ENCODE measurements around the gene RALGAPA2.

Gene RALGAPA2

DNA sequence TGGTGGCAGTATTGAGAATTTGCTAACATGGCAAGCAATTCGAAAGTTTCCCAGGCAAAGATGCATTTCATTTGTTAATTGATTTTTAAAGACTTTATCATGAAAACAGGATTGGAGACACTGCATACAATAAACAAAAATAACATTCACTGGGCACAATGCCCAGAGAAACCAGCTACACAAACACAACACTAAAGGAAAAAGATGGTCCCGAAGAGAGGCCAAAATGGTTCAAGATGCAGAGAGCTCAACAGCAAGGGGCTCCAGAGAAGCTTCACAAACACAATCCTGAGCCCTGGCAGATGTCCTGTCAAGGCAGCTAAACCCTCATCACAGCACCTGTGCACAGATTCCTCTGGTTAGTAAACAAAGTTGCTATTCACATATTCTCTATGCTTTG lies 265.2 kb downstream of the RALGAPA2 start:
- DNase-seq (ENCODE audit: low read depth, low spot score) = no peak
- H3K36me3 ChIP-seq (ENCODE audit: insufficient read depth, insufficient read length, low read length) = no peaks in the 10 kb centered on the region
- H3K9me3 ChIP-seq (ENCODE audit: insufficient read depth, low read length) = no peaks in the 10 kb centered on the region
- H3K4me1 ChIP-seq (ENCODE audit: insufficient read depth, insufficient read length) = peaks cover 9% of the 10 kb centered on the region
- no peaks in the 10 kb centered on the region for H3K27me3 ChIP-seq (ENCODE audit: insufficient read depth, insufficient read length)
- no peak overlapping the region for H3K9ac ChIP-seq (ENCODE audit: insufficient read length, low read depth)
- H3K4me3 ChIP-seq (ENCODE audit: insufficient read length, low read depth) = no peak overlapping the region
- TF ChIP-seq YY1 (IDR thresholded peaks at IDR 0.05; ENCODE audit: insufficient read depth, insufficient read length) (no peak), SUZ12 (IDR thresholded peaks at IDR 0.05; ENCODE audit: extremely low read depth, insufficient read depth, insufficient read length) (no peak)

- H3K9ac ChIP-seq (ENCODE audit: insufficient read length, low read depth) = no peak overlapping the region
- TF ChIP-seq SUZ12 (IDR thresholded peaks at IDR 0.05; ENCODE audit: extremely low read depth, insufficient read depth, insufficient read length) = no peak
- no peak for TF ChIP-seq YY1 (IDR thresholded peaks at IDR 0.05; ENCODE audit: insufficient read depth, insufficient read length)
- H3K27me3 ChIP-seq (ENCODE audit: insufficient read depth, insufficient read length) = no peaks in the 10 kb centered on the region
- H3K9me3 ChIP-seq (ENCODE audit: insufficient read depth, low read length) = no peaks in the 10 kb centered on the region
- H3K4me1 ChIP-seq (ENCODE audit: insufficient read depth, insufficient read length) = peaks cover 9% of the 10 kb centered on the region
- H3K36me3 ChIP-seq (ENCODE audit: insufficient read depth, insufficient read length, low read length) = no peaks in the 10 kb centered on the region
- DNase-seq (ENCODE audit: low read depth, low spot score) = no peak
- no peak overlapping the region for H3K4me3 ChIP-seq (ENCODE audit: insufficient read length, low read depth)
Measured at GRCh38 chr20:20446425-20447015, 265.9 kb downstream of the RALGAPA2 start.

DNA sequence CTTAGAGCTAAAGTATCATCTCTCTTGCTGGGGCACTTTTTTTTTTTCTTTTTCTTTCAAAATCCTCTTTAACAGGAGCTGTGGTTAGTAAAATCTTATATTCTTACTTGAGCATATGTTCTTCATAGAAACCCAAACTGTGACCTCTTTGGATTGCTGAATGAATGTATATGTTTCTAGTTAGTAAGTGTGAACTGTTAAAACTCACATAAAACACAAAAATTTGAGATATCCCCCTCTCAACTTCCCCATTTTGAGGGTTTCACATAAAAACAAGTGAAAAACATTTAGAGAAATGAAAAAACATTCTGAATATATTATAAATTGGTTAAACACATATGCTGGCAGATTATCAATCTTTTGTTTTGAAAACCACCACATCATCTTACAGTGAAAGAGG lies 266.4 kb downstream of the RALGAPA2 start:
- Histone ChIP-seq H3K4me3 (ENCODE audit: insufficient read length, low read depth) (no peak overlapping the region), H3K36me3 (ENCODE audit: insufficient read depth, insufficient read length, low read length) (no peaks in the 10 kb centered on the region), H3K9ac (ENCODE audit: insufficient read length, low read depth) (no peak overlapping the region), H3K9me3 (ENCODE audit: insufficient read depth, low read length) (no peaks in the 10 kb centered on the region), H3K27me3 (ENCODE audit: insufficient read depth, insufficient read length) (no peaks in the 10 kb centered on the region), H3K4me1 (ENCODE audit: insufficient read depth, insufficient read length) (peaks cover 12% of the 10 kb centered on the region)
- DNase-seq (ENCODE audit: low read depth, low spot score) = no peak
- TF ChIP-seq SUZ12 (IDR thresholded peaks at IDR 0.05; ENCODE audit: extremely low read depth, insufficient read depth, insufficient read length) = no peak
- no peak for TF ChIP-seq YY1 (IDR thresholded peaks at IDR 0.05; ENCODE audit: insufficient read depth, insufficient read length)
- no peak for TF ChIP-seq ZNF274 (IDR thresholded peaks at IDR 0.05; ENCODE audit: low read depth, low read length)

GRCh38 chr20:20443504-20443903 lies 268.9 kb downstream of the RALGAPA2 start:
- H3K27me3 ChIP-seq (ENCODE audit: insufficient read depth, insufficient read length) = no peaks in the 10 kb centered on the region
- TF ChIP-seq ZNF274 (IDR thresholded peaks at IDR 0.05; ENCODE audit: low read depth, low read length) (no peak), YY1 (IDR thresholded peaks at IDR 0.05; ENCODE audit: insufficient read depth, insufficient read length) (no peak), SUZ12 (IDR thresholded peaks at IDR 0.05; ENCODE audit: extremely low read depth, insufficient read depth, insufficient read length) (no peak)
- no peaks in the 10 kb centered on the region for H3K9me3 ChIP-seq (ENCODE audit: insufficient read depth, low read length)
- no peak overlapping the region for H3K4me3 ChIP-seq (ENCODE audit: insufficient read length, low read depth)
- H3K4me1 ChIP-seq (ENCODE audit: insufficient read depth, insufficient read length) = peaks cover 12% of the 10 kb centered on the region
- no peak for DNase-seq (ENCODE audit: low read depth, low spot score)
- no peak overlapping the region for H3K9ac ChIP-seq (ENCODE audit: insufficient read length, low read depth)
- no peaks in the 10 kb centered on the region for H3K36me3 ChIP-seq (ENCODE audit: insufficient read depth, insufficient read length, low read length)

GRCh38 chr20:20442466-20442865 lies 270.0 kb downstream of the RALGAPA2 start:
- Histone ChIP-seq H3K4me1 (ENCODE audit: insufficient read depth, insufficient read length) (peaks cover 12% of the 10 kb centered on the region), H3K27me3 (ENCODE audit: insufficient read depth, insufficient read length) (no peaks in the 10 kb centered on the region), H3K4me3 (ENCODE audit: insufficient read length, low read depth) (no peak overlapping the region), H3K36me3 (ENCODE audit: insufficient read depth, insufficient read length, low read length) (no peaks in the 10 kb centered on the region), H3K9ac (ENCODE audit: insufficient read length, low read depth) (no peak overlapping the region), H3K9me3 (ENCODE audit: insufficient read depth, low read length) (no peaks in the 10 kb centered on the region)
- DNase-seq (ENCODE audit: low read depth, low spot score) = no peak
- TF ChIP-seq YY1 (IDR thresholded peaks at IDR 0.05; ENCODE audit: insufficient read depth, insufficient read length) (no peak), ZNF274 (IDR thresholded peaks at IDR 0.05; ENCODE audit: low read depth, low read length) (no peak), SUZ12 (IDR thresholded peaks at IDR 0.05; ENCODE audit: extremely low read depth, insufficient read depth, insufficient read length) (no peak)

- no peaks in the 10 kb centered on the region for H3K36me3 ChIP-seq (ENCODE audit: insufficient read depth, insufficient read length, low read length)
- DNase-seq (ENCODE audit: low read depth, low spot score) = no peak
- H3K4me3 ChIP-seq (ENCODE audit: insufficient read length, low read depth) = no peak overlapping the region
- no peaks in the 10 kb centered on the region for H3K9me3 ChIP-seq (ENCODE audit: insufficient read depth, low read length)
- TF ChIP-seq SUZ12 (IDR thresholded peaks at IDR 0.05; ENCODE audit: extremely low read depth, insufficient read depth, insufficient read length) (no peak), YY1 (IDR thresholded peaks at IDR 0.05; ENCODE audit: insufficient read depth, insufficient read length) (no peak), ZNF274 (IDR thresholded peaks at IDR 0.05; ENCODE audit: low read depth, low read length) (no peak)
- no peak overlapping the region for H3K9ac ChIP-seq (ENCODE audit: insufficient read length, low read depth)
- peaks cover 12% of the 10 kb centered on the region for H3K4me1 ChIP-seq (ENCODE audit: insufficient read depth, insufficient read length)
- H3K27me3 ChIP-seq (ENCODE audit: insufficient read depth, insufficient read length) = no peaks in the 10 kb centered on the region
Measured at GRCh38 chr20:20440886-20441658, 271.4 kb downstream of the RALGAPA2 start.

DNA sequence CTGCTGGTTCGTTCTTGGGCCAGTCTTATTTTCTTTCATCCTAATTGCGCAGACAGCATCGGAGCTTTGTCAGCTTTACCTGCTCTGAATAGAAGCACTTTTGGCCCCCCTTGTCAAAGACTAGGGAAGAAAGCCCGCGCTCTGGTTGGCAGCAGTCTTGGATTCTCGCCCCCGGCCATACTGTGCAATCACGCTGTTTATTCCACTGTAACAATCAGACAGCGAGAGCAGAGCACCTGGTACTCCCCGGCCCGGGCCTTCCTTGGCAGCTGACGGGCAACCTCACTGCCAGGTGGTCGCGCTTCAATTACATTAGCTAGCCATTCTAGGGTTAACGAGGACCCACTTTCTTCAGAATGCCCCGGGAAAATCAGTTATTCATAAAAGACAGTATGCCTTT lies 272.0 kb downstream of the RALGAPA2 start:
- H3K9me3 ChIP-seq (ENCODE audit: insufficient read depth, low read length) = no peaks in the 10 kb centered on the region
- DNase-seq (ENCODE audit: low read depth, low spot score) = no peak
- TF ChIP-seq SUZ12 (IDR thresholded peaks at IDR 0.05; ENCODE audit: extremely low read depth, insufficient read depth, insufficient read length) (no peak), ZNF274 (IDR thresholded peaks at IDR 0.05; ENCODE audit: low read depth, low read length) (no peak), YY1 (IDR thresholded peaks at IDR 0.05; ENCODE audit: insufficient read depth, insufficient read length) (no peak)
- H3K9ac ChIP-seq (ENCODE audit: insufficient read length, low read depth) = no peak overlapping the region
- no peaks in the 10 kb centered on the region for H3K36me3 ChIP-seq (ENCODE audit: insufficient read depth, insufficient read length, low read length)
- no peaks in the 10 kb centered on the region for H3K27me3 ChIP-seq (ENCODE audit: insufficient read depth, insufficient read length)
- H3K4me1 ChIP-seq (ENCODE audit: insufficient read depth, insufficient read length) = peaks cover 12% of the 10 kb centered on the region
- H3K4me3 ChIP-seq (ENCODE audit: insufficient read length, low read depth) = no peak overlapping the region

Measured in NT2/D1 (cell line).